GM18502 (cell line): ENCODE data around the gene SPSB4.
"Not testable (repeated sequence)": the region's sequence is repeated elsewhere in the genome, so short reads cannot be mapped to it uniquely, and the experiment has no call there.

Experiments used
- ATAC-seq: cut with Tn5 transposase; IDR thresholded peaks from one replicate; pipeline ENCODE4 v1.9.1; 2021; ENCODE audit warnings: mild to moderate bottlenecking; ENCODE audit not compliant: unreplicated experiment, poor library complexity

Gene SPSB4

GRCh38 chr3:141050576-141051442, at the start of gene SPSB4:
Gene SPSB4 (plus strand): TSS chr3:141051347. CDS start chr3:141066105, 14,758 bp downstream.
- no peak for ATAC-seq

GRCh38 chr3:141006344-141006743, 44.8 kb upstream of the SPSB4 start:
- ATAC-seq, result no peak

GRCh38 chr3:141009496-141009895, 41.7 kb upstream of the SPSB4 start:
- no peak for ATAC-seq

GRCh38 chr3:141011232-141011996, 39.7 kb upstream of the SPSB4 start:
- ATAC-seq, result peak; percentile 89

- ATAC-seq, result peak; percentile 22
Observed at GRCh38 chr3:141011997-141012262, 39.2 kb upstream of the SPSB4 start.

- ATAC-seq, result no peak
Observed at GRCh38 chr3:141012571-141012970, 38.6 kb upstream of the SPSB4 start.

- ATAC-seq, result no peak
Observed at GRCh38 chr3:141015481-141015880, 35.7 kb upstream of the SPSB4 start.

- not testable (repeated sequence) for ATAC-seq
Observed at GRCh38 chr3:141017366-141018322, 33.5 kb upstream of the SPSB4 start.

- ATAC-seq, result no peak
Observed at GRCh38 chr3:141019244-141019643, 31.9 kb upstream of the SPSB4 start.

GRCh38 chr3:141020143-141020830, 30.9 kb upstream of the SPSB4 start:
- ATAC-seq, result no peak

- ATAC-seq, result no peak
Observed at GRCh38 chr3:141021261-141021660, 29.9 kb upstream of the SPSB4 start.

- ATAC-seq, result no peak
Observed at GRCh38 chr3:141030296-141030695, 20.9 kb upstream of the SPSB4 start.

GRCh38 chr3:141039589-141039988, 11.6 kb upstream of the SPSB4 start:
- ATAC-seq, result no peak

GRCh38 chr3:141044695-141045641, 6.2 kb upstream of the SPSB4 start:
- ATAC-seq, result no peak

- no peak for ATAC-seq
Observed at GRCh38 chr3:141045849-141046248, 5.3 kb upstream of the SPSB4 start.

GRCh38 chr3:141047168-141047567, 4.0 kb upstream of the SPSB4 start:
- no peak for ATAC-seq

GRCh38 chr3:141049681-141050080, 1.5 kb upstream of the SPSB4 start:
- no peak for ATAC-seq

GRCh38 chr3:141051443-141052200, 475 bp downstream of the SPSB4 start:
- ATAC-seq, result no peak
